Erythroblast (primary cell): ENCODE measurements around the gene KRTAP4-9.
"Not testable (repeated sequence)": the region's sequence is repeated elsewhere in the genome, so short reads cannot be mapped to it uniquely, and the experiment has no call there.

ENCODE experiments used
- GATA1 ChIP-seq: IDR thresholded peaks from 2 replicates; pipeline ENCODE4 v1.6.1; 2011; ENCODE audit warnings: low read depth, mild to moderate bottlenecking, control low read depth, low read length, moderate library complexity
- POLR2A ChIP-seq: IDR thresholded peaks from 2 replicates; pipeline ENCODE4 v1.6.1; 2011; ENCODE audit warnings: mild to moderate bottlenecking, low read length

GRCh38 chr17:41119696-41120690 lies 14.8 kb downstream of the KRTAP4-9 start:
- not testable (repeated sequence) for TF ChIP-seq POLR2A, GATA1
